Measurements from ENCODE around the gene ITK. TPM values are rescaled to one million over a fixed set of nuclear protein-coding genes. Genes with fewer than 3 reads are reported as not detected.

The ITK gene
- polyA plus RNA-seq, 1 donor (not counting 4 experiments of a cell fraction or from before 2014, with no cell fraction given) = not detected

GRCh38 chr5:157217289-157218024 is 36.8 kb downstream of the ITK start:
- DNase-seq (ENCODE audit: low read depth, low spot score) (no peak), FAIRE-seq (no peak)
- no peaks in the 10 kb centered on the region for H3K4me1 ChIP-seq (ENCODE audit: control insufficient read depth, extremely low read depth, insufficient read depth, low read length)
- no peak overlapping the region for H3K9ac ChIP-seq (ENCODE audit: control insufficient read depth, extremely low read depth, insufficient read depth, low read length)
- H3K9me1 ChIP-seq (ENCODE audit: control insufficient read depth, extremely low read depth, insufficient read depth, low read length) = no peaks in the 10 kb centered on the region
- no peak overlapping the region for H2AFZ ChIP-seq (ENCODE audit: control insufficient read depth, low read length)
- no peaks in the 10 kb centered on the region for H4K20me1 ChIP-seq (ENCODE audit: control insufficient read depth, extremely low read depth, insufficient read depth, low read length)
- dilution Hi-C loops (cut with MboI; ENCODE audit: extremely low pct_ligation_motif_present, low sequenced_read_pairs) = no loop called here
- H3K27me3 ChIP-seq (ENCODE audit: control insufficient read depth, extremely low read depth, insufficient read depth, low read length) = no peaks in the 10 kb centered on the region
- no peaks in the 10 kb centered on the region for H3K9me3 ChIP-seq (ENCODE audit: control insufficient read depth, low read depth, low read length)
- TF ChIP-seq CTCF (optimal IDR thresholded peaks at IDR 0.05 in 1 of 3, IDR thresholded peaks at IDR 0.05 in 1 of 3, conservative IDR thresholded peaks at IDR 0.05 in 1 of 3; ENCODE audit: extremely low read depth in 1 of 3, insufficient read depth in 2 of 3, low read length in 3 of 3) = no peak
- TF ChIP-seq EZH2 (IDR thresholded peaks at IDR 0.05; ENCODE audit: low read length) = no peak
- H3K79me2 ChIP-seq (ENCODE audit: control insufficient read depth, insufficient read depth, low read length) = no peaks in the 10 kb centered on the region
- no peak overlapping the region for H3K4me2 ChIP-seq (ENCODE audit: control insufficient read depth, extremely low read depth, insufficient read depth, low read depth, low read length)
- H3K27ac ChIP-seq (ENCODE audit: control insufficient read depth, insufficient read depth, low read length) = no peak overlapping the region
- no peaks in the 10 kb centered on the region for H3K36me3 ChIP-seq (ENCODE audit: control insufficient read depth in 2 of 2, extremely low read depth in 1 of 2, insufficient read depth in 2 of 2, low read length in 2 of 2)
- H3K4me3 ChIP-seq (ENCODE audit: control insufficient read depth in 2 of 3, extremely low read depth in 1 of 3, insufficient read depth in 2 of 3, low read depth in 1 of 3, low read length in 3 of 3) = no peak overlapping the region

GRCh38 chr5:157219491-157220271 is 39.0 kb downstream of the ITK start:
- H3K27ac ChIP-seq (ENCODE audit: control insufficient read depth, insufficient read depth, low read length) = no peak overlapping the region
- FAIRE-seq = no peak

More at GRCh38 chr5:157219491-157220271, 39.0 kb downstream of the ITK start:
- TF ChIP-seq EZH2 (IDR thresholded peaks at IDR 0.05; ENCODE audit: low read length) (no peak), CTCF (optimal IDR thresholded peaks at IDR 0.05 in 1 of 3, IDR thresholded peaks at IDR 0.05 in 1 of 3, conservative IDR thresholded peaks at IDR 0.05 in 1 of 3; ENCODE audit: extremely low read depth in 1 of 3, insufficient read depth in 2 of 3, low read length in 3 of 3) (no peak)
- no peak overlapping the region for H3K9ac ChIP-seq (ENCODE audit: control insufficient read depth, extremely low read depth, insufficient read depth, low read length)
- dilution Hi-C loops (cut with MboI; ENCODE audit: extremely low pct_ligation_motif_present, low sequenced_read_pairs) = no loop called here
- H3K9me3 ChIP-seq (ENCODE audit: control insufficient read depth, low read depth, low read length) = no peaks in the 10 kb centered on the region
- H3K4me1 ChIP-seq (ENCODE audit: control insufficient read depth, extremely low read depth, insufficient read depth, low read length) = no peaks in the 10 kb centered on the region
- no peak overlapping the region for H2AFZ ChIP-seq (ENCODE audit: control insufficient read depth, low read length)
- H3K79me2 ChIP-seq (ENCODE audit: control insufficient read depth, insufficient read depth, low read length) = no peaks in the 10 kb centered on the region
- no peak overlapping the region for H3K4me3 ChIP-seq (ENCODE audit: control insufficient read depth in 2 of 3, extremely low read depth in 1 of 3, insufficient read depth in 2 of 3, low read depth in 1 of 3, low read length in 3 of 3)
- no peak overlapping the region for H3K4me2 ChIP-seq (ENCODE audit: control insufficient read depth, extremely low read depth, insufficient read depth, low read depth, low read length)
- no peaks in the 10 kb centered on the region for H3K9me1 ChIP-seq (ENCODE audit: control insufficient read depth, extremely low read depth, insufficient read depth, low read length)
- H3K27me3 ChIP-seq (ENCODE audit: control insufficient read depth, extremely low read depth, insufficient read depth, low read length) = no peaks in the 10 kb centered on the region
- H4K20me1 ChIP-seq (ENCODE audit: control insufficient read depth, extremely low read depth, insufficient read depth, low read length) = no peaks in the 10 kb centered on the region
- DNase-seq (ENCODE audit: low read depth, low spot score) = no peak
- no peaks in the 10 kb centered on the region for H3K36me3 ChIP-seq (ENCODE audit: control insufficient read depth in 2 of 2, extremely low read depth in 1 of 2, insufficient read depth in 2 of 2, low read length in 2 of 2)
